ENCODE results near the gene AUP1.

- TF ChIP-seq ARID2 (IDR thresholded peaks at IDR 0.05) (no peak), MYC (IDR thresholded peaks at IDR 0.05; ENCODE audit: low read depth, low read length) (no peak), MYC (CRISPR knock-in tag; IDR thresholded peaks at IDR 0.05; ENCODE audit: borderline replicate concordance, low read depth) (no peak), ZNF224 (CRISPR knock-in tag; IDR thresholded peaks at IDR 0.05) (no peak), CREB5 (CRISPR knock-in tag; IDR thresholded peaks at IDR 0.05) (no peak), JUND (IDR thresholded peaks at IDR 0.05; ENCODE audit: borderline replicate concordance, low read depth, low read length) (no peak), JUND (tag; IDR thresholded peaks at IDR 0.05; ENCODE audit: borderline replicate concordance, low read depth, low read length) (no peak), ZNF124 (CRISPR knock-in tag; IDR thresholded peaks at IDR 0.05) (no peak), POLR2A (conservative IDR thresholded peaks at IDR 0.05) (no peak), RNF2 (IDR thresholded peaks at IDR 0.05) (no peak), RBM14 (IDR thresholded peaks at IDR 0.05; ENCODE audit: borderline replicate concordance, insufficient read depth, low read depth, low read length) (no peak), EP300 (IDR thresholded peaks at IDR 0.05; ENCODE audit: low read length) (no peak)
Observed at GRCh38 chr2:74576863-74577229, 47.3 kb upstream of the AUP1 start.

Data from K562 (cell line).